ENCODE data around the gene SSR1. TPM values are rescaled to one million over a fixed set of nuclear protein-coding genes. Genes with fewer than 3 reads are reported as not detected.

The SSR1 gene
- total and polyA plus RNA-seq, 2 of the 13 experiments (the other 11 are each of a cell fraction or from before 2014, with no cell fraction given): 203 to 243 TPM

- TF ChIP-seq GABPA (IDR thresholded peaks at IDR 0.05; ENCODE audit: low read depth, low read length): no peak
- TF ChIP-seq GABPA (CRISPR knock-in tag; IDR thresholded peaks at IDR 0.05; ENCODE audit: low read depth): no peak
- no peak for TF ChIP-seq ZNF788 (CRISPR knock-in tag; IDR thresholded peaks at IDR 0.05; ENCODE audit: borderline replicate concordance)
- TF ChIP-seq E2F1 (CRISPR knock-in tag; IDR thresholded peaks at IDR 0.05): peak; percentile 27; the same call in 1 of the 2 replicates
- TF ChIP-seq ZNF230 (CRISPR knock-in tag; IDR thresholded peaks at IDR 0.05): 0 out of 2 replicates have a peak, but pooled peaks have one; percentile 3
- peak; percentile 75; the same call in 1 of the 3 replicates for TF ChIP-seq MXI1 (IDR thresholded peaks at IDR 0.05; ENCODE audit: borderline replicate concordance, low read depth, low read length)
- no peak for TF ChIP-seq BORCS8-MEF2B (CRISPR knock-in tag; IDR thresholded peaks at IDR 0.05)
- TF ChIP-seq PAF1 (CRISPR knock-in tag; IDR thresholded peaks at IDR 0.05): no peak
These were observed 933 bp downstream of the SSR1 start (continued) for GRCh38 chr6:7311917-7312615.

GRCh38 chr6:7311176-7311575 is 1.8 kb downstream of the SSR1 start:
- Histone ChIP-seq H4K20me1 (ENCODE audit: insufficient read depth, low read length) (peaks cover 10% of the 10 kb centered on the region; the same call in 1 of the 2 replicates), H2AFZ (ENCODE audit: low read length) (no peak overlapping the region), H3K27ac (ENCODE audit: extremely low read length, insufficient read depth, low read length) (peak overlapping the region; percentile 91), H3K36me3 (replicated peaks in 1 of 2; ENCODE audit: control insufficient read depth in 1 of 2, insufficient read depth in 2 of 2, low read length in 2 of 2) (peaks cover 11 to 31% of the 10 kb centered on the region in 2 experiments), H3K9me3 (ENCODE audit: low read length) (no peaks in the 10 kb centered on the region), H3K27me3 (ENCODE audit: control insufficient read depth in 1 of 2, insufficient read depth in 2 of 2, low read length in 2 of 2) (no peaks in the 10 kb centered on the region; a peak in 1 of 5 replicates), H3K9ac (ENCODE audit: insufficient read depth, low read depth, low read length) (peak overlapping the region; percentile 99), H3K79me2 (ENCODE audit: insufficient read depth, low read length) (peaks cover 63% of the 10 kb centered on the region), H3K4me3 (replicated peaks in 1 of 3; ENCODE audit: insufficient read depth in 1 of 3, low read depth in 2 of 3, low read length in 3 of 3) (peak overlapping the region; percentile 85 to 98 (median 97); a peak in 5 of 6 replicates), H3K4me1 (ENCODE audit: insufficient read depth, low read length) (peaks cover 70% of the 10 kb centered on the region), H3K4me2 (ENCODE audit: low read depth, low read length) (peak overlapping the region; percentile 84)
- DNase-seq (ENCODE audit: low spot score): no peak
- BruUV-seq (replicated peaks): no TSS peak
- TF ChIP-seq KDM5A (IDR thresholded peaks at IDR 0.05; ENCODE audit: borderline replicate concordance, low read length): no peak
- no peak for TF ChIP-seq ZNF589 (CRISPR knock-in tag; conservative IDR thresholded peaks at IDR 0.05)
- TF ChIP-seq PCBP2 (optimal IDR thresholded peaks at IDR 0.05; ENCODE audit: low read depth, low read length, poor library complexity, severe bottlenecking): no peak
- TF ChIP-seq POLR2A (IDR thresholded peaks at IDR 0.05; ENCODE audit: insufficient read depth in 1 of 2, low read depth in 2 of 2, low read length in 2 of 2): no peak
- TF ChIP-seq DMAP1 (CRISPR knock-in tag; IDR thresholded peaks at IDR 0.05): no peak
- no peak for TF ChIP-seq PHB2 (IDR thresholded peaks at IDR 0.05; ENCODE audit: partially characterized antibody)
- TF ChIP-seq TEF (CRISPR knock-in tag; IDR thresholded peaks at IDR 0.05): no peak
- peak; percentile 100 for TF ChIP-seq MAFK (conservative IDR thresholded peaks at IDR 0.05 in 1 of 2, IDR thresholded peaks at IDR 0.05 in 1 of 2; ENCODE audit: low read length in 2 of 2)
- TF ChIP-seq ZNF879 (CRISPR knock-in tag; IDR thresholded peaks at IDR 0.05): no peak
- TF ChIP-seq NR1H2 (CRISPR knock-in tag; IDR thresholded peaks at IDR 0.05; ENCODE audit: borderline replicate concordance, low read depth): no peak
- TF ChIP-seq BHLHE40 (IDR thresholded peaks at IDR 0.05; ENCODE audit: low read length): no peak
- no peak for TF ChIP-seq TEAD2 (CRISPR knock-in tag; IDR thresholded peaks at IDR 0.05)
- TF ChIP-seq BRD4 (CRISPR knock-in tag; IDR thresholded peaks at IDR 0.05): no peak
- TF ChIP-seq ESRRA (CRISPR knock-in tag; IDR thresholded peaks at IDR 0.05; ENCODE audit: low read depth): no peak
- no peak for TF ChIP-seq ZNF567 (CRISPR knock-in tag; IDR thresholded peaks at IDR 0.05; ENCODE audit: borderline replicate concordance)
- peak; percentile 100 for TF ChIP-seq MAFF (IDR thresholded peaks at IDR 0.05; ENCODE audit: low read depth, low read length)
- ChIA-PET CTCF (ENCODE audit: low intra/inter-chr PET ratio, low total read pairs) (no interaction called here), POLR2A (interaction anchor here (1.4 kb wide), 1 partner anchor 40 kb away, joined by 3 read pairs; no protein-coding TSS in a partner anchor)
- no peak for ATAC-seq
- no peak for FAIRE-seq
- 33% methylated on average over 1 of the region's 1 CpG for WGBS (ENCODE audit: low lambda C conversion rate)
- intact Hi-C loops (cut with micrococcal nuclease; ENCODE audit: unreplicated experiment): loop anchor here (5.0 kb wide), 1 partner anchor 231 kb away; the partner anchor contains the start of gene DSP
- in situ Hi-C loops (cut with HindIII; ENCODE audit: extremely low pct_ligation_motif_present, low pct_unique_long_range_greater_than_20kb): no loop called here
